Measurements from ENCODE around the gene TBXAS1. TPM values are rescaled to one million over a fixed set of nuclear protein-coding genes. Genes with fewer than 3 reads are reported as not detected.
A peak's percentile ranks its signal among the peaks of the same experiment; 100 is the strongest.

Gene TBXAS1
- total and polyA plus RNA-seq, 2 donors from 2014 or later = 14.2 to 33.6 TPM

GRCh38 chr7:139825666-139826290 lies 3.3 kb upstream of the TBXAS1 start:
- H3K27me3 ChIP-seq (ENCODE audit: control insufficient read depth, insufficient read depth, low read length) = no peaks in the 10 kb centered on the region
- no peak for TF ChIP-seq CTCF (IDR thresholded peaks at IDR 0.05; ENCODE audit: borderline replicate concordance, extremely low read depth, insufficient read depth)
- peaks cover 6 to 21% (median 20%) of the 10 kb centered on the region in 3 donors for H3K4me1 ChIP-seq (ENCODE audit: control insufficient read depth in 2 of 3, insufficient read depth in 2 of 3, low read depth in 1 of 3, low read length in 3 of 3)
- no peaks in the 10 kb centered on the region for H3K36me3 ChIP-seq (ENCODE audit: control insufficient read depth in 2 of 3, insufficient read depth in 3 of 3, low read length in 3 of 3)
- intact Hi-C loops (cut with DNase I) = no loop called here
- DNase-seq (no peak), FAIRE-seq (no peak)
- no peak overlapping the region for H3K27ac ChIP-seq (ENCODE audit: low read depth in 2 of 2, low read length in 2 of 2)
- H3K4me3 ChIP-seq (ENCODE audit: low read length in 3 of 3) = no peak overlapping the region
- H3K9me3 ChIP-seq (ENCODE audit: control insufficient read depth in 2 of 3, insufficient read depth in 1 of 3, low read length in 3 of 3) = no peaks in the 10 kb centered on the region
- H3K9ac ChIP-seq (ENCODE audit: low read length in 3 of 3) = no peak overlapping the region

- DNase-seq = no peak
- intact Hi-C loops (cut with DNase I) = no loop called here
- no peaks in the 10 kb centered on the region for H3K36me3 ChIP-seq (ENCODE audit: control insufficient read depth in 2 of 3, insufficient read depth in 3 of 3, low read length in 3 of 3)
- H3K27me3 ChIP-seq (ENCODE audit: control insufficient read depth, insufficient read depth, low read length) = no peaks in the 10 kb centered on the region
- no peak for FAIRE-seq
- peaks cover 12 to 28% (median 21%) of the 10 kb centered on the region in 3 donors for H3K4me1 ChIP-seq (ENCODE audit: control insufficient read depth in 2 of 3, insufficient read depth in 2 of 3, low read depth in 1 of 3, low read length in 3 of 3)
- H3K27ac ChIP-seq (ENCODE audit: low read depth in 2 of 2, low read length in 2 of 2) = no peak overlapping the region
- H3K4me3 ChIP-seq (ENCODE audit: low read length in 3 of 3) = no peak overlapping the region
- H3K9me3 ChIP-seq (ENCODE audit: control insufficient read depth in 2 of 3, insufficient read depth in 1 of 3, low read length in 3 of 3) = no peaks in the 10 kb centered on the region
- no peak for TF ChIP-seq CTCF (IDR thresholded peaks at IDR 0.05; ENCODE audit: borderline replicate concordance, extremely low read depth, insufficient read depth)
- no peak overlapping the region for H3K9ac ChIP-seq (ENCODE audit: low read length in 3 of 3)
These were observed 2.0 kb upstream of the TBXAS1 start for GRCh38 chr7:139827042-139827441.

- TF ChIP-seq CTCF (IDR thresholded peaks at IDR 0.05; ENCODE audit: borderline replicate concordance, extremely low read depth, insufficient read depth) = no peak
- Histone ChIP-seq H3K27me3 (ENCODE audit: control insufficient read depth, insufficient read depth, low read length) (no peaks in the 10 kb centered on the region), H3K9ac (ENCODE audit: low read length in 3 of 3) (no peak overlapping the region), H3K4me1 (ENCODE audit: control insufficient read depth in 2 of 3, insufficient read depth in 2 of 3, low read depth in 1 of 3, low read length in 3 of 3) (peaks cover 12 to 28% (median 21%) of the 10 kb centered on the region in 3 donors), H3K9me3 (ENCODE audit: control insufficient read depth in 2 of 3, insufficient read depth in 1 of 3, low read length in 3 of 3) (no peaks in the 10 kb centered on the region), H3K36me3 (ENCODE audit: control insufficient read depth in 2 of 3, insufficient read depth in 3 of 3, low read length in 3 of 3) (no peaks in the 10 kb centered on the region), H3K27ac (ENCODE audit: low read depth in 2 of 2, low read length in 2 of 2) (peak overlapping the region in 1 of 2 donors; percentile 2), H3K4me3 (ENCODE audit: low read length in 3 of 3) (no peak overlapping the region)
- DNase-seq (no peak), FAIRE-seq (no peak)
- intact Hi-C loops (cut with DNase I) = no loop called here
These were observed 618 bp upstream of the TBXAS1 start for GRCh38 chr7:139828446-139828845.

- Histone ChIP-seq H3K4me1 (ENCODE audit: control insufficient read depth in 2 of 3, insufficient read depth in 2 of 3, low read depth in 1 of 3, low read length in 3 of 3) (peaks cover 12 to 28% (median 16%) of the 10 kb centered on the region in 3 donors), H3K36me3 (ENCODE audit: control insufficient read depth in 2 of 3, insufficient read depth in 3 of 3, low read length in 3 of 3) (no peaks in the 10 kb centered on the region), H3K27me3 (ENCODE audit: control insufficient read depth, insufficient read depth, low read length) (no peaks in the 10 kb centered on the region), H3K9me3 (ENCODE audit: control insufficient read depth in 2 of 3, insufficient read depth in 1 of 3, low read length in 3 of 3) (no peaks in the 10 kb centered on the region), H3K9ac (ENCODE audit: low read length in 3 of 3) (peak overlapping the region in 1 of 3 donors; percentile 29), H3K4me3 (ENCODE audit: low read length in 3 of 3) (peak overlapping the region in 2 of 3 donors; percentile 20 to 48), H3K27ac (ENCODE audit: low read depth in 2 of 2, low read length in 2 of 2) (peak overlapping the region; percentile 63 to 91)
- DNase-seq (peak in 1 of 5 donors; percentile 45), FAIRE-seq (no peak)
- intact Hi-C loops (cut with DNase I) = no loop called here
- no peak for TF ChIP-seq CTCF (IDR thresholded peaks at IDR 0.05; ENCODE audit: borderline replicate concordance, extremely low read depth, insufficient read depth)
These were observed 682 bp downstream of the TBXAS1 start for GRCh38 chr7:139829775-139830117.

Measured in kidney (tissue), 14 donors.